Measurements from ENCODE around the gene CDKN2A. TPM values are rescaled to one million over a fixed set of nuclear protein-coding genes. Genes with fewer than 3 reads are reported as not detected.

The CDKN2A gene
- polyA plus RNA-seq, 1 donor, result 0.35 TPM

- no peak for DNase-seq
Measured at GRCh38 chr9:21943464-21943863, 50.7 kb downstream of the CDKN2A start.

DNA sequence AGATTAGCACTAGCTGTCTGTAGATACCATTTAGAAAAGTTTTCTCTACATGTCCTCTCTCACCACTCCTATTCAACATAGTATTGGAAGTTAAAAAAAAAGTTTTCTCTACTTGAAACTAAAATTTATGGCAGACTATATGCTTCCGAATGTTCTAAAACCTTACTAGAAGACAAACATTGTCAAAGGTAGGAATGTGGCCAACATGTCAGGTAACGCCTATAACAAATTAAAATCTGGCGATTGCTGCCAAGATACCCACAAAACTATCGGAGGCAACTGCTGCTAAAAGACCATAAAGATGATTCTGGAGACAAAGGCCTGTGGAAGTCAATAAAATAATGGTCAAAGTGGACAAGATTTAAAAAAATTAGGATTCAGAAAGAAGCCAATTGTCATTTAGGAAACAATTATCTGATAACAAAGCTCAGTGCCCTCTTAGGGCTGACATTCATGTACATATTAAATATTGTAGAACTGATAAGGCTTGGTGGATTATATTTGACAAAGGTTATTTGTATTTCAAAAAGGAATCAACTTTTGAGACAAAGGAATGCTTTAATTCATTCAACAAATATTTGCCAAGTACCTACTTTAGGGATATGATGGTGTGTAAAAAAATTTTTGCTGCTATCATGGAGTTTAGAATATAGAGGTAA lies 52.7 kb downstream of the CDKN2A start:
- DNase-seq, result no peak

DNA sequence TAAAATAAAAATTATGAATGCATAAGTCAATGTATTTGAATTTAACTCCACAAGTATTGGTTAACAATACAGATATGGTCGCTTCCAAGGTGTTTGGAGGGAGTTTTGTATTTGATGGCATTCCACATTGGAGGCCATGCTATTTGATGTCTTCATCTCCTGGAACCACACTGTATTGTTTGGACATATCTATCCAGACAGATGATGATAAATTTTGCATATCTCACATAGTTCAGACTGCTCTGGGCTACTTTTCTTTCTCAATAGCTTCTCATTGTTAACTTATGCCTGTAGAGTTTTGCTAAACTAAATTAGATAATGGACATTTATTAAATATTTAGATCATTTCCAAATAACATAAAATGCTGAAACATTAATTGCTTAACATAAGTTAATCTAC lies 58.0 kb downstream of the CDKN2A start:
- no peak for DNase-seq

- no peak for DNase-seq
Measured at GRCh38 chr9:21935631-21936030, 58.6 kb downstream of the CDKN2A start.

- no peak for DNase-seq
Measured at GRCh38 chr9:21933865-21934264, 60.3 kb downstream of the CDKN2A start.

GRCh38 chr9:21933281-21933680 lies 60.9 kb downstream of the CDKN2A start:
- DNase-seq, result no peak

GRCh38 chr9:21931428-21931827 lies 62.8 kb downstream of the CDKN2A start:
- no peak for DNase-seq

DNA sequence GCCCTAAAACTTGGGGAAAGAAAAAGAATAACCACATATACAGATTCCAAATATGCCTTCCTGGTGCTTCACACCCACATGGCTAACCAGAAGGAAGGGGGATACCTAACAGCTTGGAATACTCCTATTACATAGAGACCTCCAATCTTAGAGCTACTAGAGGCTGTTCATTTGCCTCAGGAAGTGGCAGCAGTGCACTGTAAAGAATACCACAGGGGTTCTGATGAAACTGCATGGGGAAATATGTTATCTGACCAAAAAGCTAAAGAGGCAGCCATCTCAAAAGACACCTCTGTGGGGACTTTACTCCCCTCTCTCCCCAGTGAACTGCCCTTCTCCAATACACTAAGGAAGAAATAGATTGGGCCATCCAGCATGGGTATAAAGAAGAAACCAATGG lies 66.4 kb downstream of the CDKN2A start:
- no peak for DNase-seq

DNA sequence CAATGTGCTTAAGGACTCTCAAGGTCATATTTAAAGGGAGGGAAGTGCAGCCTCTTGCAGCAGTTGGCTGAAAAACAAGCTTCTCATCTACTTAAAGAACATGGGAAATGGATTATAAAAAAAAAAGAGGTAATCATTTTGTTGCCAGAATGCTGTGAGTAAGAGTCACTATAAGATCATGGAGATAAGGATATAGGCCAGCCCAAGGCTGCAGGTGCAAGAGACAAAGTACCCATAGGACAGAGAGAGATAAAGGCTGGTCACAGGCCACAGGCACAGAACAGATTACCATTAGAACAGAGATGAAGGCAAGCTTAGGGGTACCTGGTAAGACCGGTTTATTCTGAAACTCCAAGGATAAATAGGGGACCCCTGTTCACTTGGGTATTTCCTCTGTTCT lies 70.5 kb downstream of the CDKN2A start:
- no peak for DNase-seq

GRCh38 chr9:21919377-21920362 lies 74.5 kb downstream of the CDKN2A start:
- DNase-seq, result no peak

Other genes with a start within 250 kb of the CDKN2A start
- 48.1 TPM for gene MTAP, start 191.8 kb downstream of the CDKN2A start, polyA plus RNA-seq (ENCODE audit: insufficient read length)
- 0.32 TPM for gene CDKN2B-AS1, start 399 bp upstream of the CDKN2A start, polyA plus RNA-seq (ENCODE audit: insufficient read length)
- gene CDKN2B, start 14.9 kb upstream of the CDKN2A start, polyA plus RNA-seq (ENCODE audit: insufficient read length), result 0.18 TPM